AG10803 (cell line): ENCODE results near the gene CCDC34.
A peak's percentile ranks its signal among the peaks of the same experiment; 100 is the strongest.

Experiments used
- DNase-seq: peaks from one replicate; pipeline ENCODE4 v3.0.0; 2010; ENCODE audit warnings: low read depth
- H3K4me3 ChIP-seq: 2 replicates; pipeline ENCODE4 v1.5.1; 2011; ENCODE audit warnings: mild to moderate bottlenecking, low read length, control low read depth
- TF ChIP-seq, protein P1 (sequence below): conservative IDR thresholded peaks from 2 replicates; pipeline ENCODE4 v1.5.1; 2011; ENCODE audit warnings: mild to moderate bottlenecking, low read length, control low read depth, inconsistent platforms

CCDC34 gene, protein sequence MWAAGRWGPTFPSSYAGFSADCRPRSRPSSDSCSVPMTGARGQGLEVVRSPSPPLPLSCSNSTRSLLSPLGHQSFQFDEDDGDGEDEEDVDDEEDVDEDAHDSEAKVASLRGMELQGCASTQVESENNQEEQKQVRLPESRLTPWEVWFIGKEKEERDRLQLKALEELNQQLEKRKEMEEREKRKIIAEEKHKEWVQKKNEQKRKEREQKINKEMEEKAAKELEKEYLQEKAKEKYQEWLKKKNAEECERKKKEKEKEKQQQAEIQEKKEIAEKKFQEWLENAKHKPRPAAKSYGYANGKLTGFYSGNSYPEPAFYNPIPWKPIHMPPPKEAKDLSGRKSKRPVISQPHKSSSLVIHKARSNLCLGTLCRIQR

DNA sequence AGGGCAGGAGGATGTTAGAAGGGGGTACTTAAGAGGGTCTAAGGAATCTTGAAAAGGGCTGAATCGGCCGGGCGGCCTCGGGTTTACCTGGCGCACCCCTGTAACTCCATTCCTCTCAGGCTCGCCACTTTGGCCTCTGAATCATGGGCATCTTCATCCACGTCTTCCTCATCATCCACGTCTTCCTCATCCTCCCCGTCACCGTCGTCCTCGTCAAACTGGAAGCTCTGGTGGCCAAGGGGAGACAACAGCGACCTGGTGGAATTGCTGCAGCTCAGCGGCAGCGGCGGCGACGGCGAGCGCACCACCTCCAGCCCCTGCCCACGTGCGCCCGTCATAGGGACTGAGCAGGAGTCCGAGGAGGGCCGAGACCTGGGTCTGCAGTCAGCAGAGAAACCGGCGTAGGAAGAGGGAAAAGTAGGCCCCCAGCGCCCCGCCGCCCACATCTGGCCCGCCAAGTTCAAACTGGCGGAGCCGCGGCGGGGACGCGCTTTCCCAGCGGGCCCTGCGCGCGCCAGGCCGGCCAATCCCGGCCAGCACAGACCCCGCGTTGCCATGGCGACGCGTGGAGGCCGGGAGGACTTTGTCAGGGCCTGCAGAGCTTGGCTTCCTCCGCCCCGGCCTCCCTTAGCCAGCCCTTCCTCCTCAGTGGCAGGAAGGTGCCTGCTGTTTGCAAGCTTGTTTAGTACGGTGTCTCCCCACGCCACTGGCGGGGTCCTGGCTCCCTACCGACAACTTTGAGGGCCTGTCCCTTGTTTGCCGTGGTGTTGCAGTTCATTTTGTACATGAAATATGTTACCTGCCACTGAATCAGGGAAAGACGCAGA, at the start of gene CCDC34:
TSS of gene CCDC34 (minus strand) at position 467 of the 827 bp plus-strand sequence. CDS start at position 446, 21 bp downstream.
- TF ChIP-seq, protein P1, sequence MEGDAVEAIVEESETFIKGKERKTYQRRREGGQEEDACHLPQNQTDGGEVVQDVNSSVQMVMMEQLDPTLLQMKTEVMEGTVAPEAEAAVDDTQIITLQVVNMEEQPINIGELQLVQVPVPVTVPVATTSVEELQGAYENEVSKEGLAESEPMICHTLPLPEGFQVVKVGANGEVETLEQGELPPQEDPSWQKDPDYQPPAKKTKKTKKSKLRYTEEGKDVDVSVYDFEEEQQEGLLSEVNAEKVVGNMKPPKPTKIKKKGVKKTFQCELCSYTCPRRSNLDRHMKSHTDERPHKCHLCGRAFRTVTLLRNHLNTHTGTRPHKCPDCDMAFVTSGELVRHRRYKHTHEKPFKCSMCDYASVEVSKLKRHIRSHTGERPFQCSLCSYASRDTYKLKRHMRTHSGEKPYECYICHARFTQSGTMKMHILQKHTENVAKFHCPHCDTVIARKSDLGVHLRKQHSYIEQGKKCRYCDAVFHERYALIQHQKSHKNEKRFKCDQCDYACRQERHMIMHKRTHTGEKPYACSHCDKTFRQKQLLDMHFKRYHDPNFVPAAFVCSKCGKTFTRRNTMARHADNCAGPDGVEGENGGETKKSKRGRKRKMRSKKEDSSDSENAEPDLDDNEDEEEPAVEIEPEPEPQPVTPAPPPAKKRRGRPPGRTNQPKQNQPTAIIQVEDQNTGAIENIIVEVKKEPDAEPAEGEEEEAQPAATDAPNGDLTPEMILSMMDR, result no peak
- H3K4me3 ChIP-seq, result peak within 1 kb of the TSS; percentile 85
- peak; percentile 92 for DNase-seq

DNA sequence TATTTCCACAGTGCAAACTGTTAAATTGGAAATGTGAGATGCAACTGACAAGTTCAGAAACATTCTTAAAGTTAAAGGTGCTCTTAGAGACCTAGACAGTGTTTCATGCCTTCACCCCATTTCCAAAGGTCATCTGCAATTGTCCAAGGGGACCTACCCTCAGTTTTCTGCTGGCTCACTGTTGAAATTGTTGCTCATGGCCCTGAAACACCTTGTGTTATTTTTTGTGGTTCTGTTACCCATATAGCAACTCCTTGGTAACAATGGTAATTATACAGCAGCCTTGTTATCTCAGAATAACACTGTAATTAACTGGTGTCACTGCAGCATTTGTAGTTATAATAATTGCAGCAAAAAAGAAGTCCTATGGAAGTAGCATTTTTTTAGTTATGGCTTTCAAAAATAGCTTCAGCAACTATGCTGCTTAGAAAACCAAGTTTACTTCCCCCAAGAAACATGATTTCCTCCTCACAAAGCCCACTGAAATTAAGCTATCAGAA, 49.2 kb upstream of the CCDC34 start:
- no peak overlapping the region for H3K4me3 ChIP-seq
- DNase-seq, result no peak
- TF ChIP-seq, protein P1, result no peak

DNA sequence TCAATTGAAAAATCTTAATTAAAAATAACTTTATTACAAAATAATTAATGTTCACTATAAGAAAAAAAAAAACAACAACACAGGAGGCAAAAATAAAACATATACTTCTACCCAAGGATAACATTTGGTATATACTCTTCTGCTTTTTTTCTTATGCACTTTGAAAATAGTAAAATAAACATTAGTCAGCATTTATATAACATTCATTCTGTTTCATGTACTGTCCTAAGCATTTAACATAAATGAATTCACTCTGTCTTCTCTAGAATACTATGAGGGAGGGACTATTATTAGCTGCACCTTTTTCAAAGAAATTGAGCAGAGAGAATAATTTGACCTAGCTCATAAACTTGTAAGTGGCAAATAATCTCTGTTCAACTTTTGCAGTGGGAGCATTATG, 48.3 kb upstream of the CCDC34 start:
- TF ChIP-seq, protein P1, result no peak
- H3K4me3 ChIP-seq, result no peak overlapping the region
- DNase-seq, result no peak

DNA sequence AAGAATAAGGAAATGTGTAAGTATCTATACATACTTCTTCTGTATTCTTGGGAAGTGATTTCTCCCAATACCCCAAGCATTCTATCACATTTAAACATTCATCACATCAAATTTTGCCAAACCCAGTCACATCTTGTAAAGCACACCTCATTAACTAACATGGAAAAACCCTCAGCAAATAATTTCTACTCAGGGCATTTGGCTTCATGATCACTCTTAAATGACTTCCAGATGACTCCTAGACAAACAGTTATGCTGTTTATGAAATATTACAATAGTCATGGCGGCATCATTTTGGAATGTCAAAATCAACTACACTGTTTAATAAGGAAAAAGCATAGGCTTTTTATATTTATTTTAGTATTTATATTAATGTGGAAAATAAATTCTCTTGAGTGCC, 47.3 kb upstream of the CCDC34 start:
- DNase-seq, result peak; percentile 51
- no peak overlapping the region for H3K4me3 ChIP-seq
- TF ChIP-seq, protein P1, result no peak

DNA sequence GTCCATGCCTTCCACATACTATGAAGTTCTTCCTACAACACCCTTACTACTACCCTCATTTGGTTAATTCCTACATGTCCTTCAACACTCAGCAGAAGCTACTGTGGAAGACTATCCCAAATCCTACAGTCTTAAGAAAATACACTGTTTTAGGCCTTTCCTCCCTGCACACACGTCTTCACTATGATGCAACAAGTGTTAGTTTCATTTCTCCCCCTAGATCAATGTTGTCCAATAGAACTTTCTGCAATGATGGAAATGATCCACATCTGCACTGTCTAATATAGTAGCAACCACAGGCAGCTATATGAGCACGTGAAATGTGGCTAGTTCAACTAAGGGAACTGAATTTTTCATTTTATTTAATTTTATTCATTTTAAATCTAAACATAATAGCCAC, 46.7 kb upstream of the CCDC34 start:
- no peak overlapping the region for H3K4me3 ChIP-seq
- DNase-seq, result no peak
- TF ChIP-seq, protein P1, result no peak

DNA sequence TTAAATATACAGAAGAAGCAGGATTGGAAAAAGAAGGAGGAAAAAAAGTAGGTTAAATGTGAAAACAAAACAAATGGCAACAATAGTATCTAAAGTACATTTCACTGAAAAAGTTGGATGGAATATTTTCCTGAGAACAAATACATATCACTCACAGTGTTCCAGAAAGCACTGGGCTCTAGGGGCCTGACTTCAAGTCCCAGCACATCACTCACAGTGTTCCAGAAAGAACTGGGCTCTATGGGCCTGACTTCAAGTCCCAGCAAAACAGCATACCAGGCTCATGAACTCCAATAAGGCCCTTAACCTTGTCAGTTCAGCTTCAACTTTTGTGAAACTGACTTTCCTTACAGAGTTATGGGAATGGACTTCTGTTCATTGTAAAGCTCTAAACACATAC, 46.0 kb upstream of the CCDC34 start:
- TF ChIP-seq, protein P1, result no peak

More for the DNA sequence above, 46.0 kb upstream of the CCDC34 start:
- H3K4me3 ChIP-seq, result no peak overlapping the region
- no peak for DNase-seq
